Measurements from ENCODE around the gene HSD17B4.
A peak's percentile ranks its signal among the peaks of the same experiment; 100 is the strongest.
"Not testable (repeated sequence)": the region's sequence is repeated elsewhere in the genome, so short reads cannot be mapped to it uniquely, and the experiment has no call there.

HSD17B4 gene, protein sequence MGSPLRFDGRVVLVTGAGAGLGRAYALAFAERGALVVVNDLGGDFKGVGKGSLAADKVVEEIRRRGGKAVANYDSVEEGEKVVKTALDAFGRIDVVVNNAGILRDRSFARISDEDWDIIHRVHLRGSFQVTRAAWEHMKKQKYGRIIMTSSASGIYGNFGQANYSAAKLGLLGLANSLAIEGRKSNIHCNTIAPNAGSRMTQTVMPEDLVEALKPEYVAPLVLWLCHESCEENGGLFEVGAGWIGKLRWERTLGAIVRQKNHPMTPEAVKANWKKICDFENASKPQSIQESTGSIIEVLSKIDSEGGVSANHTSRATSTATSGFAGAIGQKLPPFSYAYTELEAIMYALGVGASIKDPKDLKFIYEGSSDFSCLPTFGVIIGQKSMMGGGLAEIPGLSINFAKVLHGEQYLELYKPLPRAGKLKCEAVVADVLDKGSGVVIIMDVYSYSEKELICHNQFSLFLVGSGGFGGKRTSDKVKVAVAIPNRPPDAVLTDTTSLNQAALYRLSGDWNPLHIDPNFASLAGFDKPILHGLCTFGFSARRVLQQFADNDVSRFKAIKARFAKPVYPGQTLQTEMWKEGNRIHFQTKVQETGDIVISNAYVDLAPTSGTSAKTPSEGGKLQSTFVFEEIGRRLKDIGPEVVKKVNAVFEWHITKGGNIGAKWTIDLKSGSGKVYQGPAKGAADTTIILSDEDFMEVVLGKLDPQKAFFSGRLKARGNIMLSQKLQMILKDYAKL

DNA sequence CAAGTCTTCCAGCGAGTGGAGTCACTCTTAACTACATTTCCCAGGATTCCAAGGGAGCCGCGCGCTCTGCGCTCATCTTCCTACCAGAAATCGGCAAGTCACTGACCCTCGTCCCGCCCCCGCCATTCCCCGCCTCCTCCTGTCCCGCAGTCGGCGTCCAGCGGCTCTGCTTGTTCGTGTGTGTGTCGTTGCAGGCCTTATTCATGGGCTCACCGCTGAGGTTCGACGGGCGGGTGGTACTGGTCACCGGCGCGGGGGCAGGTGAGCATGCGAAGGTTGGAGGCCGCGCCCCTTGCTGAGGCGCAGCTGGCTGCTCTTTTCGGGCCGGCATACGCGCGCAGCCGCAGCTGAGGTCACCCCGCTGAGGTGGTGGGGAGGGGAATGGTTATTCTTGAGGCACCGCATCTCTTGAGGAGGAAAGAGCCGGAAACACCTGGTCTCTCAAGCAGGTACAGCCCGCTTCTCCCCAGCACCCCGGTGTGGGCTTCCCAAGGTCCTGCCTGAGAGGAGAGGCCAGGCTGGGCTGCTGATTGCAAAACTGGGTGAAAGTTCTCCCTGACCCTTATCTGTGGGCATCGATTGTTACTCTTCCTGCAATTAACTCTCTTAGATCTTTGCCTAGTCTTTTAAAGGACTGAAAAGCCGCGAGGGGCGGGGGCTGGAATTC lies at the start of gene HSD17B4:
Gene HSD17B4 (plus strand): TSS at position 125 of the 667 bp plus-strand sequence. CDS start 79 bp downstream, at position 204.
- DNase-seq (ENCODE audit: low read depth) = peak; percentile 56

DNA sequence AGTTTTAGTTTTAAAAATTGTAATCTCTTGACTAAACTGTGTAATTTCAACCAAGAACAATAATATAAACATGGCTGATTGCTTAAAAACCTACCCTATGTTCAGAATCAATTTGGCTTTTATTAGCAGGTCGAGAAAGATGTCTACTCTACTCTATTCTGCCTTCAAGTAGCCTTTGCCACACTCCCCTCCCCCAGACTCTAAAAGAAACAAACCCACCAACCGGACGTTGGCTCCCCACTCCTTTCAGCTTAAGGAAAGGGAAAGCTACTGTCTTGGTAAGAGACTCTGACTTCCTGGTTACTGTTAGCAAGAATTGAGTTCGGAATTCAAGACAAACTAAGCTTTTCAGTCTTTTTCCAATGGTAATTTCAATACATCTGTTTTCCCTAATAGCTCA lies 49.7 kb upstream of the HSD17B4 start:
- no peak for DNase-seq (ENCODE audit: low read depth)

DNA sequence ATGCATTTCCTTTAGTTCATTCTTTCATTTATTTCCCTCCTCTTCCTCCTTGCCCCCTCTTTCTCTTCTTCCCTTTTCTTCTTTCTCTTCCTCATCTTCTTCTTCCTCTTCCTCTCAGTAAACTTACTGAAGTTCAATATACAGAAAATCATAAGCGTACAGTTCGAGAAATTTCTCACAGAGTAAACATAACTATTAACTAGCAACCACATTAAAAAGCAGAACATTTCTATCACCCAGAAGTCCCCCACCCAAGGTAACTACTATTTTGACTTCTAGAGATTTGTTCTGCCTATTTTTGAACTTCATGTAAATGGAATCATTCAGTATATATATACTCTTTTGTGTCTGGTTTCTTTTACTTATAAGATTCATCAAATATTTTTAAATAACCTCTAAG lies 48.3 kb upstream of the HSD17B4 start:
- no peak for DNase-seq (ENCODE audit: low read depth)

DNA sequence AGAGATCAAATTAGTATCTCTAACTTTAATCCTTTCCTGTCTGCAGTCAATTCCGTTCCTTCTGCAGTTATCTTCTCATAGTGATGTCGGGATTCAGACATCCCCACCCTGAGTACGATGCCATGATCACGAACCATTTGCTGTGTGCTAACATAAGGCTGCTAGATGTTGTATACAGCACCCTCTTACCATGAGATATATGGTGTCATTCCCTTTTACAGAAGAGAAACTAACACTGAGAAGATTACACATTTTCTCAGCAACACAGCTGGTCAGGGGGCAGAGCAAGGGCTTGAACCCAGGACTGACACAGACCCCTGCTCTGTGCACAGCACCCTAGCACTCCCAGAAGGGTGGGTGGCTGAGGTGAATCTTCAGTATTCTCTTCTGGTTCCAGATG lies 46.9 kb upstream of the HSD17B4 start:
- no peak for DNase-seq (ENCODE audit: low read depth)

DNA sequence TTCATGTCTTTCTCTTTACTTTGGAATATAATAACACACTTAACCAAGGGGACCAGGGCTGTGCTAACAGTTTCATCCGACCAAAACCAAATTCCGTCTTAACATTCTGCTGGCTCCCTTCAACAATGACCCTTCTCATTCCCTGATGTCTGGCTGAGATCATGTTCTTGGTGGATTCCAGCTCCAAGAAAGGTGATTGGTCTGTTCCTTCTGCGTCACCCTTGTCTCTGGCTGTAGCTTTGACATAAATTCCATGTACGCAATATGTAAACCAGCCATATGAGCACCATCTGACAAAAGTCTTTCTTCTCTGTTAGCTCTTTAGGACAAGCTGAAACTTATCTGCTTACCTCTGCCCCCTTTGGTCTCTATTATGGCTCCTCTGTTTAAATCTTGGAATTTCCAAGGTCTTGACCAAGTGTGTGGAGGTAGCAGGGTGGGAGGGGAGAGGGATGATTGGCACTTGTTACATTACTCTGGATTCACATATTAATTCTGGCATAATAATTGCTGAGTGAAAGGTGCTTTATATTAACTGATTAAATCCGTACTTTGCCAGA lies 45.7 kb upstream of the HSD17B4 start:
- DNase-seq (ENCODE audit: low read depth) = no peak

DNA sequence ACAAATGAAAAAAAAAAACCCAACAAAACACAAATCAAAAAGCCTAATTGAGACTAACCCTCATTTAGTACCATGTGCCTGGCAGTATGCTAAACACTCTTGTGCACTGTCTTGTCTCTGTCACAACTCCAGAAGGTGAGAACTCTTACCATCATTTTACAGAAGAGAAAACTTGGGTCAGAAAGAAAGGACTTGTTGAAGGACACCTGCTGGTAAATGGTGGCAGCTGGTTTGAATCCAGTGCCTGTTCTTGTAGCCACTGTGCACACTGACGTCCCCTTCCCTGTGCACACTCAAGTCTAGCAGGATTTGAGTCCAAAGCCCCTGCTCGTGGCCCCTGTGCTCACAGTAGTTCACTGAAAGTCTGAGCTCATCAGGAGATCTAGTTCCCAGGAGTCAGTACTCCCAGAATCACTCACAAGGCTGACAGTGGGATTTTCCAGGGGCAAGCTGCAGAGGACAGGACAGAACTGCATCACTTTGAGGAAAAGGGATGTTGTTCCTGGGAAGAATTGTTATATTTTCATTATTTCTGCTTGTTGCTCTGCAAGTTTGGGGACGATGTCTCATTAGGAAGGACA lies 43.0 kb upstream of the HSD17B4 start:
- no peak for DNase-seq (ENCODE audit: low read depth)

DNA sequence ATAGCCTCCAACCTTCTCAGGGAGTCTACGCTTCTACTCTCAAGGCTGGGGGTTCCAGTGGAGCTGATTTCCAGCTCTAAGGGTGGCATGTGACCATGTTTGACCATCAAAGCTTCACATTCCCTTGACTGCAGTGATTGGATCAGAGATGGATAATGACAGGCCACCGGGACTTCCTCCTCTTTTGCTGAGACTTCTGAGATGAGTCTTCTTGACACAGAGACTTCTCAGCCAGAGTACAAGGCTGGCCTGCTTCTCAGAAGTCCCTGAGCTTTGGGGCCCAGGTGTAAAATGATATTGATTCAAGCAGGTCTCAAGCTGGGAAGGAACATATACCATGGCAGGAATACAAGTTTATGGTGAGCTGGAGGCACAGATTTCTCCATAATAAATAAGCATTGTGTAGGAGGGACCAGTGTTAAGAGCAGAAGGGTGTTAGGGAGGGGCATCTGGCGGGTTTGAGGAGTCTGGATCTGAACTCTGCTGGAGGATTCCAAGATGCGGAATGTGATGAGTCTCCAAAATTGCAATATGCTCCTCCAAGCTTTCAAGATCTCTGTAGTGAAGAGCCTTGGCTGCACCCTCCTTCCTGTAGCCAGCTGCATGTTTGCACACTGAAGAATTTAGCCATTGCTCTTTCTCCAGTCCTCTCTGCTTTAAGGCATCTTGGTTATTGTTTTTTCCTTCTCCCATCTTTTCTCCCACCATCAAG lies 41.7 kb upstream of the HSD17B4 start:
- no peak for DNase-seq (ENCODE audit: low read depth)

DNA sequence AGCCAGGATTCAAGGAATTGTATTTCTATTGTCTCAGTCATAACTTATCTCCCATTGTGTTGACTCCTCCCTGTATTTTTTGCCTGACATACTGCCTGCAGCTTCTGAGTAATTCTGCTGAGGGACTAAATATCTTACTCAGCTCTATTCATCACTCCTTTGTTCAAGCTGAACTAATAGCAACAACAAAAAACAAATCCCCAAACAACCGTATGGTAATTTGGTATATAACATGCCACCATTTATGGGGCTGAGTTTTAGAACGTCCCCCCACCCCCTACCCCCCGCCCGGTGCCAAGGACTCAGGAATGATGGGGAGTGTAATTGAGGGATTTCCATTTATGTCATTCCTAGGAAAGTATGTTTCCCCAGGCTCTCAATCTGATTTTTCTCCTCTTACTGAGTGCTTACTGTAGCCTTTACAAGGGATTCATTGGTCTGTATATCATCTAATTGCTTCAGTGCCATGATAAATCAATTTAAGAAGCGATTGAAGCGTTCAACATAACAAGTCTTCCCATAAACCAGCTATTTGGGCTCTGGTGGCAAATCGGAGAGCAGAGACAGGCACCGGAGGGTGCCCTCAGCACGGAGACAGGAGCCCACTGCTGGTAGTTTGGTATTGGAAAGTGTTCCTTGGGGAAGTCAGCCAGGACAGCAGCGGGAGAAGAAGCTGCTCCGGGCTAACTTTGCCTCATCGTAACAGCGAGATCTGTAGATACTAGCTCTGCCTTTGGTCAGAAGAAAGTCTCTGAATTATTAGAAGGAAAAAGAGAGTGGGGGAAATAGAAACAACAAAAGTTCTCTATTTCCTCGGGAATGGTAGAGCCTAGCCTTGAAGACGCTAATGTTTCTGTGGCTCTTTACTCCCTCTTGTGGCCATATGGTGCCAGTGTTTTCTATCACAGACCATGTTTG lies 40.7 kb upstream of the HSD17B4 start:
- DNase-seq (ENCODE audit: low read depth) = peak; percentile 54

DNA sequence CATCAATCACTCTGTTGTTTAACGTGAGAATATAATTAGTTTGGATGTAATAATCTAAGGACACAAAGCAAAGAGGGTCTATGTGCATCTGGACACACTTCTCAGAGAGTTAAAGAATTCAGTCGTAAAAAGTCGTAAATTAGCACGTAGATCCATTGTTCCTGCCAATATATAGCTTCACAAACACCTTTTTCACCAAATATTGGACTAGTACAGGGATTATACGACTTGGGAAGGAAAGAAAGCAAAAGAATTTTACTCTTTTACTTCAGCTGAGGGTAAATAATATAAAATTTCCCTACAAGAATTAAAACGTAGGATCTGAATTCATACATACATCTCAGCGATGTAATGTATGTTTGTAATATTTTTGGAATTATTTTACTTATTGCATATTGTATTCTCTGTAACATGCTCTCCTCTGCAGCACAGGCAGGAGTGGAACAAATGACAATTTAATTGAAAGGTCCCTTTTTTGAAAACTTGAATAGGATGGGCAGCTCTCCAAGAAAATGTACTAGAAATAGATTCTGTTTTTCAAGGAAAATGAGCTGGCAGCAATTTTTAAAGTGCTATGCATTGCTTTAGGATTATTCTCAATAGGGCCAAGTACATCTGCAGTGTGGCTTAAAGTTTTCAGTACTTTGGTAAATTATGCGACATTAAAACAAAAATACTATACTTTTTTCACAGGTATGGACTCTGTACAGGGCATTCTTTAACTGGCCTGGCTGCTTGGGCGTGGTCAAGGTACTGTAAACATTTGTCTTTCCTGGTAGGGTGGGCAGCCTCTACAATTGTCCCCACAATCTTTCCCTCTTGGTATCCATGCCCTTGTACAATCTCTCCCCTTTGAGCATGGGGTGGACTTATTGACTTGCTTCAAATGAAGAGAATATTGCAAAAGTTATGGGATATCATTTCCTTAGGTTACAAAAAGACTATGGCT lies 39.7 kb upstream of the HSD17B4 start:
- DNase-seq (ENCODE audit: low read depth) = no peak

DNA sequence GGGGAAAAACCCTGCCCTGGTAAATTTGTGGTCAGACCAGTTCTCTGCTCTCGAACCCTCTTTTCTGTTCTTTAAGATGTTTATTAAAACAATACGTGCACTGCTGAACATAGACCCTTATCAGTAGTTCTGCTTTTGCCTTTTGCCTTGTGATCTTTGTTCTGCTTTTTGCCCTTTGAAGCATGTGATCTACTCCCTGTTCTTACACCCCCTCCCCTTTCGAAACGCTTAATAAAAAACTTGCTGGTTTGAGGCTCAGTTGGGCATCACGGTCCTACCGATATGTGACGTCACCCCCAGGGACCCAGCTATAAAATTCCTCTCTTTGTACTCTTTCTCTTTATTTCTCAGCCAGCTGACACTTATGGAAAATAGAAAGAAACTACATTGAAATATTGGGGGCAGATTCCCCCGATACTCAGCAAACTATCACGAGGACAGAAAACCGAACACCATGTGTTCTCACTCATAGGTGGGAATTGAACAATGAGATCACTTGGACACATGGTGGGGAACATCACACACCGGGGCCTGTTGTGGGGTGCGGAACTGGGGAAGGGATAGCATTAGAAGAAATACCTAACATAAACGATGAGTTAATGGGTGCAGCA lies 38.1 kb upstream of the HSD17B4 start:
- DNase-seq (ENCODE audit: low read depth) = peak; percentile 37

DNA sequence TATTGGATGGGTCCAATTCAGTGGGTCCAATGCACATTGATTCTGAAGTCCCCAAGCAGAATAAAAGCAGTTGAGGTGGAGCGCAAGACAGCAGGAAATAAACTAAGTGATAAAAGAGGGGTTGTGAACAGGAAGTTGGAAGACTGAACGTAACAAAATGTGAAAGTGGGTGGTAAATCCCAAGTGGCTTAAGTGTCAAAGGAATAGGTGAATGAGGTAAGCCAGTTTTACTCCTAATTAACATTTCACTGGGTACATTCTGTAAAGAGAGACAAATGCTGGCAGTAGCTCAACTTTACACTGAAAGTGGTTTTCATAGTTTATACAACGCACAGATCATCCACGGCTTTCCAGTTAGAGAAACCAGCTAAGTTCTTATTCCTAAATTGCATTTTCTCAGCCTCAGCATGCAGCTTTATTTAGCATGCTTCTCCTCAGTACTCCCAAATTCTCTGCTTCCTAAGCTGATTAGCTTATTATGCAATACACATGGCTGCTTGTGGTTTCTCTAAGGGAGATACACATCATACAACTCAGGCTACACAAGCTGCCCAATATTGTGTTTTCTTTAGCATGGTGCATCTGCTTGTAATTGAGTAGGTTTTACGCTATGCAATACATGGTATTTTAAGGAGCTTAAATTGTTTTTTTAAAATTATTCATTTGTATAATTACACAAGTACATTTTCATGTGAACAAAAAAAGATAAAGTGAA lies 34.2 kb upstream of the HSD17B4 start:
- no peak for DNase-seq (ENCODE audit: low read depth)

DNA sequence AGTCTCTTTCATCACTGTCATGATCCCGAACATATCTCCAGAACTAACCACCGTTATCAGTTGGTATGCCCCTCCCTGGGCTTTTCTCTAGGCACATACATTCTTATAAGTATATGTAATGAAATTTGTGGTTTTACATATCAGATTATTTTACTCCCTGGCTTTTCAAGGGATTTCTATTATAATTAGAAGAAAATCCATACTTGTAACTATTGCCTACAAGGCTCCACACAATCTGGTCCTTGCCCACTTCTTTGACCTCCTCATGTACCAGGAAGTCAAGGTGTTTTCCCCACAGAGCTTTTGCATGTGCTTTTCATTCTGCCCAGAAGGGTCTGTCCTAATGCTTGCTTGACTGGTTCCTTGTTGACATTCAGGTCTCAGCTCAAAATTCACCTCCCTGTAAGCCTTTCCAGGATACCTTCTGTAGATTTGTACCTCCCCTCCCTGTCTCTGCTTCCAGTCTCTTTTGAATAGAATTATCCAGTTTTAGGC lies 33.6 kb upstream of the HSD17B4 start:
- no peak for DNase-seq (ENCODE audit: low read depth)

DNA sequence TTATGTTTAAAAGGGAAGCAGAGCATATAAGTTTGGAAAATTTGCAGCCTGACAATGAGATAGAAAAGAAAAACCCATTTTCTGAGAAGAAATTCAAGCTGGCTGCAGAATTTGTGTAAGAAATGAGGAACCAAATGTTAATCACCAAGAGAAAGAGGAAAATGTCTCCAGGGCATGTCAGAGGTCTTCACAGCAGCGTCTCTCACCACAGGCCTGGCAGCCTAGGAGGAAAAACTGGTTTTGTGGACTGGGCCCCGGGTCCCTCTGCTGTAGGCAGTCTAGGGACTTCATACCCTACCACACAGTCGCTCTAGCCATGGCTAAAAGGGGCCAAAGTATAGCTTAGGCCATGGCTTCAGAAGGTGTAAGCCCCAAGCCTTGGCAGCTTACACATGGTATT lies 32.1 kb upstream of the HSD17B4 start:
- DNase-seq (ENCODE audit: low read depth) = no peak

DNA sequence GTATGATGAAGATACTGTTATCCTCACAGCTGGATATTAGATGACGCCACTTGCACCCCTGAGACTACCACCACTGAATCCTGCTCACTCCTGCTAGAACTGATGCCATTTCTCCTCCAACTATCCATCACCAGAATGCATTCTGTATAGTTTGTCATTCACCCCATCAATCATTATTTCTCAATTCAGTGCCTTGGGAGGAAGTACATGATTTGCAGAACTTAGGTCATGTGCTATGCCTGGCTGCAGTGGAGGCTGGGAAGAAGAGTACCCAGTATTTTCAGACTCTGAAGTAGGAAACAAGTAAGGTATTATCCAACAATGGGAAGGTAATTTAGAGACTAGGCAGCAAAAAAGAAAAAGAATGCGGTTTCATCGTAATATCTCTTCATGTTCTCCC lies 26.2 kb upstream of the HSD17B4 start:
- no peak for DNase-seq (ENCODE audit: low read depth)

DNA sequence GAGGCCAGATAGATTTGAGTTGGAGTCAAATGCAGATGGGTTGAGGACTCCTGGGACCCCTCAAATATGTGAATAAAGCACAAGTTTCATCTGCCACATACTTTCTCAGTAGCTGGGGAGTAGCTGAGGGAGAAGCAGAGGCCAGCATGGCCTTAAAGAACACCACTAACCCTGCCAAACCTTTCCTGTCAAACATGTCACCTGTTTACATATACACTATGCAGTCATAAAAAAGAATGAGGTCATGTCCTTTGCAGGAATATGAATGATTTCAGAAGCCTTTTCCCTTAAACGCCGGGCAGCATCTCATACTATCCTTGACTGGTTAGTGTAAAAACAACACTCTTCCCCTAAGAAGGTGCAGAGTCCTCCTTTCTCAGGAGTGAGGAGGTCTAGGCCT lies 25.2 kb upstream of the HSD17B4 start:
- no peak for DNase-seq (ENCODE audit: low read depth)

DNA sequence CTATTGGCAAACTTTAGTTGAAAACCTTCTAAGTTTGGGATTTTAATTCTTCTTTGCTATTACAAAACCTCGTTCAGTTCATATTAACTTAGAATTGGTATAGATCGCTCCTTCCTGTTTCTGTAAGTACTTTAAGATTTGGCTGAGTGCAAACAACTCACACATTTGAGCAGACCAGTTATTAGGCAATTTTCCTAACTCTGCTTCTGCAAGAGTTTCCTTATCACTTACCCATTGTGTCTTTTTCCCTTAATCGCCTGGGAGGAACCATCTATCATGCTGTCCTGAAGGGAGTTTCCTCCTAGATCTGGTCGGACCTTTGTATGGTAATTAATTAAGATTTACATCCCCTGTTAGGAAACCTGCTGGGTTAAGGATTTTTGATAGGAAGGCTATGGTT lies 24.7 kb upstream of the HSD17B4 start:
- peak; percentile 56 for DNase-seq (ENCODE audit: low read depth)

DNA sequence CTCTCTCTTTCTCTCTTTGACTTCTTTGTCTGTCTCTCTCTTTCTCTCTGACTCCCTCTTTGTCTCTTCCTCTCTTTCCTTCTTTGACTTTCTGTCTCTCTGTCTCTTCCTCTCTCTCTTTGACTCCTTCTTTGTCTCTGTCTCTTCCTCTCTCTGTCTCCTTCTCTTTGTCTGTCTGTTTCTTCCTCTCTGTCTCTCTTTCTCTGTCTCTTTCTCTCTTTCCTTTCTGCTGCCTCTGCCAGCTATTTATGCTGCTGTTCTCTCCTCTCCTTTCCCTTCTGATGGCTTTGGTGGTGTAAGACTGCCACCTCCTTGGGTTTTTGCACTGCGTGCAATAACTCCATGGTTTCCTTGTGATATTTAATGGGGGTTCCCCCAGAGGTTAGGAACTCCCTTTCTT lies 24.1 kb upstream of the HSD17B4 start:
- not testable (repeated sequence) for DNase-seq (ENCODE audit: low read depth)

DNA sequence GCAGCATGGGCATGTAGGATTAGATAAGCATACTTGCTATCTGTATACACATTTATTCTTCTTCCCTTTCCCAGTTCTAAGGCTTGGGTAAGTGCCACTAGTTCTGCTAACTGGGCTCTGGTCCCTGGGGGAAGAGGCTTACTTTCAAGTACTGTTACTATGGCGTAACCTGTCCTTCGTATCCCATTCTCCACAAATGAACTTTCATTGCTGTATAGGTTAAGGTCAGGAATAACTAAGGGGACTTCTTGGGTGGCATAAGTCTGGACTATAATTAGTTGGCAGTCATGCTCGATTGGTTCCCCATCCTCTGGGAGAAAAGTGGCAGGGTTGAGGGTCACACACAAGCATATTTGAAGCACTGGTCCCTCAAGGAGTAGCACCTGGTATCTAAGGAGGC lies 23.7 kb upstream of the HSD17B4 start:
- not testable (repeated sequence) for DNase-seq (ENCODE audit: low read depth)

Measured in CMK (cell line).